HG02798 (cell line): ENCODE data around the gene GSAP.

Experiments
- ATAC-seq: cut with Tn5 transposase; IDR thresholded peaks from one replicate; pipeline ENCODE4 v1.9.1; 2021; ENCODE audit warnings: mild to moderate bottlenecking; ENCODE audit not compliant: unreplicated experiment, poor library complexity

Gene GSAP

DNA sequence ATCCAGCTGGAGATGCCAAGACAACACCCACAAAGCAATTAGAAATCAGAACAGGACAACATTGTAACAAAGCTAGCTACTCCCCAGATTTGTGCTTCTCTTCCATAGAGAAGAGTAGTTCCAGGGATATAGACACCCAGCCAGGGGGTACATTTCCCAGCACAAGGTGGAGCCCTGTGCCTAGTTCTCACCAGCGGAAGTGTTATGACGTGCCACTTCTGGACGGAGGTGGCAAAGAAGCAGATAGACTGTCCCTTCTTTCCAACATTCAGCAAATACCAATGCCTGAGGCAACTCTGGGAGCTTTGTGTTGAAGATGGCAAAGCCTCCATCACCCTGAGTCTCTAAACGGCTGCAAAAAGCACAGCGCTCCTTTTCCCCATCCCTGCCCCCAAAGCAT, 23.4 kb upstream of the GSAP start:
- ATAC-seq, result no peak

DNA sequence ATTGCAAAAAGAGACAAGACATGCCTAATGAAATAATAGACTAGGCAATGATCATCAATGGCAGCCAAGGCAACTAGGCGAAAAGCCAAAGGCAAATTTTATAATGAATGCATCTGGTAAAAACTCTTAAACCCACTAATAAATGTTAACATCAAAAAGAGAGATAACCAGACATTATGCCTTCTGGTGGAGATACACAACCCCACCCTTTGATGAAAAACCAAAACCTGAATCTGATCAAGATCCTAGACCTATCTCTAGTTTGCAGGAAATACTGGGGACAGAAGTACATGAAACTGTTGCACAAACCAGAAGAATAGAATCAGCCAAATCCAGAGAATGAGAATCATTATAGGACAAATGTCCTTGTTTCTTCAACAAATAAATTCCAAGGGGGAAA, 22.0 kb upstream of the GSAP start:
- ATAC-seq, result no peak

DNA sequence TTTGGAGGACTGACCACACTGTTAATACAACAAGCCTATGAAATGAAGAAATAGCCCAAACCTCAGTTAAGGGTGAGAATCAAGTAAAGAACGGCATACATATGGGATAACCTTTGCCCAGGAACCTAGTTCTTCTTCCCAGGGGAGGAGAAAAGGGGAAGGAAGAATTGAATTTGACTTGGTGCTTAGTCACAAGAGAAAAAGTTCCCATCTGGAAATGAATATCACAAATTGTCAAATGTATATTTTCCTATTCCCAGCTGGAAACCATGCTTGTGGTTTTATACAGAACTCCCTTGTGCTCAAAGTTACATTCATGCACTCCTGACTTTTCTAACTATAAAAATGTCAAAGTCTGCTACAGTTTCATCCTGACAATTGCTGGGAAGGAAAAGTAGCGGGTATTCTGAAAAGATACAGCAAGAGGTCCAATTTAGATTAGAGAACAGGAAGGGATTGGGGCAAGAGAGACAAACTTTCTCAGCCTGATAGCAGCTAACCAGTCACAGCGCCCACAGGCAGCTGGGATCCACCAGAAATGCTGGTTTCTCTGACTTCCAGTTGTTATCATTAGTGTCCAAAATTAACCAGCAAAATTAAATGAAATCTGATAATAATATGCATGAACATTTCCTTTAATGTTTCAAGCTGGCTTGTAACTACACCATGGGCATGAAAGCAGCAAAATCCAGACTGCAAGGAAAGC, 18.6 kb upstream of the GSAP start:
- ATAC-seq, result no peak

DNA sequence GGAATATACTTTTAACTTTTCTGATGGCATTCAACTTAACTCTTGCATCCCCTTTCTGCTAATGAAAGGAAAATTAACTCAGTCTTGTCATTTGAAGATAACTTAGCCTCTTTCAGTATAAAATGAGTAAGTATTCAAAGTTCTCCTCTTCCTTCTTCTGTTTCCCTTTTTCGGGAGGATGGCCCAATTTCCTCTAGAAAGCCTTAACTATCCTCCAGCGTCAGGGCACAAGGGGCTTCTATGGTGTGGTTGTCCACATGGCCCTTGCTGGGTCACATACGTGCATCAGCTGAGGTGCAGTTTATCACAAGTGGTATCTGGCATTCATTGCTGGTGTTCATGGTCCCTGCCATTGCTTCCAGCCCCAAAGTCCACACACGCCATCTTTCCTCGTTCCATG, 17.8 kb upstream of the GSAP start:
- no peak for ATAC-seq

DNA sequence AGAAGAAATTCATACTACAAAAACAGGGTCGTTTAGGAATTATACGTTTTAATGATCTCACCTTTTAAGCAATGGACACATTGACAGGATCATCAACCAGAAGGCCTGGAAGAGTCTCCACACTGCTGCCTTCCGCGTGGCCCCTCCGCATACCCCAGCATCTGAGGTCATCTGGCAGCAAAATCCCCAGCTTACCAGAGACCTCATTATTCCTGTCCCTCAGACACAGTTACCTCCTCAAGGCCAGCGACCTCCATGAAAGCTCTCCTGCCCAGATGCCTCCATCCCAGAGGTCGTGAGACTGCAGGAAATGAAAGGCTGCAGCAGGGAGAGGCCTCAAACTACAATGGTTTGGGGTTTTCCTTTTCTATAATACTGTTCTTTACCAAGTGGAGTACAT, 14.8 kb upstream of the GSAP start:
- ATAC-seq, result no peak

DNA sequence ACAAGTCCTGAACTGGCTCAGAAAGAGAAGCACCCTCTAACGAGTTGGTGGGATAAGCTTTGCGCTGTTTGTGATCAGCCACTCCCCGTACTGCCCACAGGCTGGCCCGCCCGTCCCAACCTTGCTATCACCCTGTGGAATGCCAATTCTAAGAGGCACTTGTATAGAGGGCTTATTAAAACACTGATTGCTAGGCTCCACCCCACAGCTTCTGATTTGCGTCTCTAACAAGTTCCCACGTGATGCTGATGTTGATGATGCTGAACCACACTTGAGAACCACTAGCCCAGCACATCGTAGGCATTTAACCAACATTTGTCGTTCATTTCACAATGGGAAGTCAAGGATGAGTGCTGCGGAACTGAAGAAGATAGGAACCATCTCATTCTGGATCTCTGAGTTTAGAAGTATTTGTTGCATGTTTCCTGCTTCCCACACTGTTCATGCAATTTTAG, 12.7 kb upstream of the GSAP start:
- ATAC-seq, result no peak

DNA sequence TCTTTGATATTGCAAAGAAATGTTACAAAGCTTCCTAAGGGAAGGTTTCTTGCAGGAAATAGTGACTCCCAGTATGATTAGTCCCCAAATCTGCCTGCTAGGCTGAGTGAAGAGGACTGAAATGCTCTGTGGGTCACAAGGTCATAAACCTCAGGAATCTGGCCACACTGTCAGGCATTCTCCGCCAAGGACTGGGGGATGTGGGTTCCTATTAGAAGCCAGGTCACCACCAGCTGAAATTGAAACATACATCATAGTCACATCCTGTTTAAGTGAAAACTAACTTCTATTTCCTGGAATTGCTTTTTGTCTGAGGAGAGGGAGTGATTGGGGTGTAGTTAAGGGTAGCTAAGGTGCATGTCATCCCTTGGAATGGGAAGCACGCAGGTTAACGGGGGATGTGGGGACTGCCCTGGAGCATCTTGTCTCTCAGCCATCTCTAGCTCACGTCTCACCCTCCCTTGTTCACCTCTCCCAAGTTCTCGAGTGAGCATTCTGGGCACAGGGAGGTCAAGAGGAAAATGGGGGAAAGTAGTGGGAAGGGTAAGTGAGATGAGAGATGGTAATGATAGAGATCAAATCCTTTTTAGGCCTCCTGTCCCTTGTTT, 12.0 kb upstream of the GSAP start:
- ATAC-seq, result no peak

DNA sequence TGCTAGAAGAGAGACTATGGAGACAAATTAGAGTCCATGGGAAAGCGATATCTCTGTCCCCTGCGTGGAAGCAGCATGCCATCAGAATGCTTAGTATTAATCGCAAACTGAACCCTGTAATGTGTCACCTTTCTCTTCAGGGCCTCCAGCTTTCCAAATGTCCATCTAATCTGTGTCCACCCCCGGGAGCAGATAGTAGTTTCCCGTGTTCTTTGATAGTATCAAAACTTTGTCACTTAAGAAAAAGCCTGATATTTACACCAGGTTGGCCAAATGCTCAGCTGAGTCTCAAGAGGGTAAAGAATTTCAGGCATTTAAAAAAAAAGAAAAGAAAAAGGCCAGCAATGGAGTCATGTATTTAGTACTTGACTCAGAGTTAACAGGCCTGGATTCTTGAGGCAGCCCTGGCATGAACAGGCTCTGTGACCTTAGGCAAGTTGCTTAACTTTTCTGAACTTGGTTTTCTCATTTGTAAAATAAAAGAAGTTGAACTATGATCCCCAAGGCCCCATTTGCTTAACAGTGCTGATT, 10.4 kb upstream of the GSAP start:
- ATAC-seq, result no peak

DNA sequence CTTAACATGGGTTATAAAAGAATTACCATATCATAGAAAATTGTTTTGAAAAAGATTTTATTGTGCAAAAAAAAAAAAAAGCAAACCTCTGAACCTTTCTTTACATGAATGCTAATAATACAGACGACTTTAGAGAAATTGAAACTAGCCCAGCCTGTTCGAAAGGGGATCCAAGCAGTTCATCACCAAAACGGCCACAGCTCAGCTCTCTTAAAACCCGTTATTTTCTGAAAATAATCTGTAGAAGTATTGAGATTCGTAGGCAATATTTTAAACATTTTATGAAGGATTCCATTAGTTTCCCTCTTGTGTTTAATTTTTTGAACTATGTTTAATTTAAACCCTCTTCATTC, 9.9 kb upstream of the GSAP start:
- peak; percentile 83 for ATAC-seq

DNA sequence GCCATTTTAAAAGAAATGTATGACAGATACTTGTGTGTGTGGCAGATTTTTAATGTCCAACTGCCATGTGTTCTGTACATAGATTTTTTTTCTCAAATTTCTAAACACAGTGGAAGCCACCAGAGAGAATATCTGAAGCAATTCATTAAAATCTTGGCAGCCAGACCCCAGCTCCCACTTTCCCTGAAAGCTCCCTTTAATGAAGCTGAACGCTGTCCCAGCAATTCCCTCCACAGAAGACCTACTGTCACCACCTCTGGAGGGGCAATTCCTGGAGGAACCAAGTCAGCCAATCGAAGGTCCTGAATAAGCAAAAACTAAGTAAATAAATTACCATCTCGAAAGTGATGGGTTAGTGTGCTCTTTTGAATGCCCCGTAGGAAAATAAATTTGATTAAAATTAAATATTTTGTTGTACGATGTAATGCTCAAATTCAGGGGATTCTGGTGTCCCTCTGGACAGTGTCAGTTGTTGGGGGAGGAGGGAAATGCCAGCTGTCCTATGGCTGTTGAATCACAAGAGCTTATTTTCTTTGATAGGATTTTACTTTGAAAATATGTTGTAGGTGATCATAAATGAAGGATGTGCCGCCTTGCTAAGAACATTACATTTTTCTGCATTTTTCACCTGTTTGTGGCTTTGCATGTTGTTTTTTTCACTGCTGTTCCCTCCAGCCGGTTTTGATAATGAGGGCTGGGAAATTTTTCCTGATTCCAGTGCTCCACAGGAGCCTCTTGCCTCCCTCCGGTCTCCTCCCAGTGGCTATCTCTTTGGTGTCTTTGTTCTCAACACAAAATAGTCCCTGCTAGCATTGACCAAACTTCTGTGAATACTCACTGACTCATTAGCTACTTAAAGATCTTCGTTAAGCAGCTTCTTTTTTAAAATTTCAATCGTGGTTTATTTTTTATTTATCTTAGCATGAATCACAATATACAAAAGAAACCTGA, 9.2 kb upstream of the GSAP start:
- peak; percentile 34 for ATAC-seq

DNA sequence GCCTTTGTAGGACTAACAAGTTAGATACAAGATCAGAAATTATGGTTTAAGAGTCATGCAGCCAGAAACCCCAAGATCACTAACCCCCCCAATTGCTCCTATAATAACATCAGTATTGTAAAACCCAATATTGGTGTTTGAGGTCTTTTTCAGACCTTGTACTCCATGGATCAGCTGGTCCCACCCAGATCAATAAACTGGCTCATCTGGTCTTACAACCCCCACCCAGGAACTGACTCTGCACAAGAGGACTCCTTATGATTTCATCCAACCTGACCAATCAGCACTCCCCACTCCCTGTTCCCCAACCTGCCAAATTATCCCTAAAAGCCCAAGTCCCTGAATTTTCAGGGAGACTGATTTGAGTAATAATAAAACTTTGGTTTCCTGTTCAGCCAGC, 6.4 kb upstream of the GSAP start:
- no peak for ATAC-seq

DNA sequence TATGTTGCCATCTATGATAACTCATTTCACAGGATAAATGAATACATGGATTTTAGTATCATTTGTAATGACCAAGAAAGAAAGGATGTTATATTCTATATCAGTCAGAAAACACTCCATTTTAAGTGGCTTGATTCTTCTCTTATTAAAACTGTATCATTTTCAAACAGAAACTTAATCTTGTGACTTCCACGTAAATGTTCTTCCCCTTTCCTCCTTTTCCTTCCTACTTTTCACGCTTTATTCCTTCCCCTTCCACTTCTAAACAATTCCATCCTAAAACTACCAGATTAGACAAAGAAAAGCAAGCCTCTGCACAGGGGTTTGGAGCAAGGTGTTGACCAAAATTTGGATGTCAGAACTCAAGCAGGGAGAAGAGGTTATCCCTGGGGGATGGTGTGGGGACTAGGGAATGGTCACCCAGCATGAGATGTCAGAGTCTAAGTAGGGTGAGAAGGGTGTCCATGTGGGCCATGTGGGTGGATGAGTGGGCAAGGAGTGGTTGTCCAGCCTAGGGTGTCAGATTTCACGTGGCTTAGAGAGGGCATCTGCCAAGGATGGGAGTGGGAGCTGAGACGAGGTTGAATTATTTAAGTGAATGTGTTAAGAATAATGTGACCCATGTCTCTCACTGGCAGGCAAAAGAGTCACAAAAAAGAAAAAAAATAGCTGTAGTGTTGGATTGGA, 5.0 kb upstream of the GSAP start:
- no peak for ATAC-seq

DNA sequence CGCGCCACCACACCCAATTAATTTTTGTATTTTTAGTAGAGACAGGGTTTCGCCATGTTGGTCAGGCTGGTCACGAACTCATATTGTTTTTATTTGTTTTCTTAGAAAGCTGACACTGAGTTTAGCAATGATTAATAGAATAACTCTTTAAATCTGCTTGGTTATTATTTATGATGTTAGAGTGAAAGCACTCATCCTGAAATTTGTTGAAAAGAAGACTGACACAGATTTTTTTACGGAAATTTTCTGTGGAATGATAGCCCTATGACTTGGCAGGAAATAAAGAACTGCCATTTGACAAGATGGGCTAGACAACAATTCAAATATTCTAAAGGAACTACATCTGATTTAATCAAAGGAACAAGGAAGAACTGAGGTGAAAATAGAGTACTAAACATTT, 4.3 kb upstream of the GSAP start:
- ATAC-seq, result no peak

DNA sequence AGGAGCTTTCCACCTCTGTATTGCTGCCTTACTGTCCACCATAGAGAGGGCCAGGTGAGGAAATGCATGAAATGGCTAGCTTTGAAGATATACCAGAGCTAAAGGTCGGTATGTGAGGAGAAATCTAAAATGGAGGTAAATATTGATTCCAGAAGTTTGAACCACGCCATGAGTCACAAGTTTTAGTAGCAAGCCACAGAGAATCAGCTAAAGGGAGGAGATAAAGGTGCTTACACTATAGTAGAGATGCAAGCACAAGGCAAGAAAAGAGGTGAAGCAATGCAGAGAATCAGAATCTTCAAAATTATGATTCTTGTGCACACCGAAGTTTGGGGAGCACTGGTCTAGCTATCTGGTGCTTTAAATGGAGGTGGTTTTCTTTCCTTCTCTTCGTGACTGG, 3.0 kb upstream of the GSAP start:
- ATAC-seq, result no peak

DNA sequence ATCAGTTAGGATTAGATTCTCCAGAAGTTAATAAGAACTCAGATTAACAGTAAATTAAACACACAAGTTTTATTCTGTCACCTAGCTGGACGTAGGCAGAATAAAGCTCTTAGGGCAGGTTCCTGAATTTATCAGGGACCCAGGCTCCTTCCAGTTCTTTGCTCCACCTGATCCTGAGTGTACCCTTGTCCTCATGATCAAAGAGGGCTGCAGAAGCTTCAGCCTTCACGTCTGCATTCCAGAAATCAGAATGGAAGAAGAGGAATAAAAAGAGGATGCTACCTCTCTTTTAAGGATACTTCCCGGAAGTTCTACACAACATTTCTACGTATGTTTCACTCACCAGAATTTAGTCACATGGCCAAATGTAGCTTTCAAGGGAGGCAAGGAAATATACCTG, 1.7 kb upstream of the GSAP start:
- ATAC-seq, result no peak

DNA sequence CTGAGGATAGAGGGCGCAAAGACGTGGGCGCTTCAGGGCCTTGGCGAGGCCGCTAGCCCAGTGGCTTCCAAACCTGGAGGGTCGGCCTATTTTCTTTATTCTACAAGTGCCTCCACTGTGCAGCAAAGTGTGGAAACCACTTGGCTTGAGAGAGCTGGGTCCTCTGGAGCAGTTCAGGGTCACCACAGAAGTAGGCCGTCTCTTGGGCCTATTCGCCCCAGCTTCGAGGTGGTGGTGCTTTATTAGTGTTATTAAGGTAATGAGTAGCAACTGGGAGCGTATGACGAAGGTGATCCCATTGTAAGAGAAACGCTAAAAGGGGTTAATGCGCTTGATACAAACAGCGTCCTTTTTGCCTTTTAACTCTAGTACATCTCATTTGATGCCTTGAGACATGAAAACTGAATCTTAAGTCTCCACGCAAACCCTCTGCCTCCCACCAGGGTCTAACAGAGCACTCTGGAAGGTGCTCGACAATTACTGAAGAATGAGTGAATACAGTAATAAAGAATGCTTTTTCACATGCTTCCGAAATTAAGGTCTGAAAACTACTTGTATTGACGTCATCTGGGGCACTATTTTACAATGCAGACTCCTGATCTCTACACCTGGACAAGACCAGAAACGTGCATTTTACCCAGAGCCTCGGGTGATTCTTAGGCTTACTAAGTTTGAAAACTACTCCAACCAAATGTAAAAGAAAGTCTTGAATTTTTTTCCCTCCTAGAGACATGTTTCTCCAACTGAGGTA, 647 bp upstream of the GSAP start:
- peak; percentile 26 for ATAC-seq

DNA sequence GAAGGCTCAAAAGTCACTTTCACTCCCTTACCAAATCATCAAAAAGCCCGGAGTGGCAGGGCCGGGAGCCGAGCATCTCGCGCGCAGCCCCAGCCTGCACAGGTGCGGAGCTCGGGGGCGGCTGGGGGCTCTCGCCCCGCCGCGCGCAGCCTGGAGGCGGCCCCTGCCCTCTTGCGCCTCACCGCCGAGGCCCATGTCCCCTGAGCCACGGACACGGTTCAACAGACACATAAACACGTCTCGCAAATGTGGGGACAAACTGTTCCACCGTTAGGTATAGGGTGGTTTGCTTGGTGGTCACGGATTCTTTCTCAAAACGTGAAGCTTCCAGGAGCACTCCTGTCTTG, 700 bp downstream of the GSAP start:
- peak; percentile 31 for ATAC-seq

DNA sequence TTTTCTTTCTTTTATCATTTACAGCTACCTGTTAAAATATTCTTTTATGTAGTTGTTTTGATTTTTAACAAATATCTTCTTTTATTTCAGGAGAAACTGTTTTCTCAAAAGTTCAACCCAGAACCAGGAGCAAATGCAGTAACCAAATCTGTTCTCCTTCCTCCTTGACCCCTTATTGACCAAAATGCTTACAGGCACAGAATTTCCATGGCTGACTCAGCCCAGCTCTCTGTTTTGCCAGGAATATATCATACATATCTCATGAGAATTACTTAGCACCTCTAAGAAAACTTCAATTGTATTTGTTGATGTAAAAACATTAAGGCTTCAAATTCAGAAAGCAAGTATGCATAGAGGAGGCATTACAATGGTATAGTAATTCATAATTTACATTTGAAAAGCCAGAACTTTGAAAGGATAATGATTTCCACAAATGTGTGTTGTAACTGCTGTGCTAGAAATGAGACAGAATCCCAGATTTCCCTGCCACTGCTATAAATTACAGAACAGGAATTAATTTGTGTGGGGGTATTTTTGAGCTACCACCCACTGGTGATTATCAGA, 2.2 kb downstream of the GSAP start:
- ATAC-seq, result no peak

DNA sequence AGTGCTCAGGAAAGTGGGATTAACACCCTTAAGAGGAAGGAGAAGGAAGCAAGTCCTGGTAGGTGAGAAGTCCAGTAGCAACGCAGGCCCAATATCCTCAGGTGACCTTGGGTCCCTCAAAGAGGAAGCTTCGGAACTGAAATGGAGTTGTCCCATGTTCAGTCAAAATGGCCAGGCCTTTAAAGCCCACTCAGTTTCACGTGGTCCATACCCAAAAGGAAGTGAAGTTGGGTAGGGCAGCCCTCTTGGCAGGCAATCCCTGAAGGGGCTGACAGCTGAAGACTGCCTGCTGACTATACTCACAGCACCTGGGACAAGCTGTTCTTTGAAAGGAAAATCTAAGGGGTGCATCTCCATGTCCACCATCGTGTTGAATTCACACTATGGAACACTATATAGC, 3.0 kb downstream of the GSAP start:
- ATAC-seq, result no peak
